Neuronal stem cell (in vitro differentiated cells): ENCODE data around the gene MORF4L1.
"Not testable (repeated sequence)": the region's sequence is repeated elsewhere in the genome, so short reads cannot be mapped to it uniquely, and the experiment has no call there.

Experiments used
- DNase-seq: peaks from one replicate; pipeline ENCODE4 v3.0.0-alpha.2; 2013; ENCODE audit warnings: low spot score
- H2AFZ ChIP-seq: one replicate; pipeline ENCODE4 v1.6.1; 2013; ENCODE audit warnings: mild to moderate bottlenecking, low read length, inconsistent platforms
- H2AK5ac ChIP-seq: 2 replicates; pipeline ENCODE4 v1.6.1; 2013; ENCODE audit warnings: low read depth, mild to moderate bottlenecking, inconsistent platforms, low read length, moderate library complexity, mixed read lengths
- H2BK120ac ChIP-seq: 2 replicates; pipeline ENCODE4 v1.6.1; 2013; ENCODE audit warnings: low read depth, mild to moderate bottlenecking, inconsistent platforms, low read length, moderate library complexity, mixed read lengths
- H2BK12ac ChIP-seq: one replicate; pipeline ENCODE4 v1.6.1; 2013; ENCODE audit warnings: low read length, inconsistent platforms
- H2BK15ac ChIP-seq: 2 replicates; pipeline ENCODE4 v1.6.1; 2013; ENCODE audit warnings: mild to moderate bottlenecking, low read length, inconsistent platforms, mixed read lengths
- H2BK5ac ChIP-seq: one replicate; pipeline ENCODE4 v1.6.1; 2013; ENCODE audit warnings: inconsistent platforms, mild to moderate bottlenecking, low read length, moderate library complexity
- H3K14ac ChIP-seq: one replicate; pipeline ENCODE4 v1.6.1; 2013; ENCODE audit warnings: low read length, inconsistent platforms
- H3K18ac ChIP-seq: 2 replicates; pipeline ENCODE4 v1.6.1; 2013; ENCODE audit warnings: low read length, inconsistent platforms
- H3K23ac ChIP-seq: 2 replicates; pipeline ENCODE4 v1.6.1; 2013; ENCODE audit warnings: low read depth, mild to moderate bottlenecking, mixed read lengths, low read length, inconsistent platforms; ENCODE audit not compliant: poor library complexity
- H3K27ac ChIP-seq: replicated peaks from 3 replicates; pipeline ENCODE4 v1.5.1; 2013; ENCODE audit warnings: low read length, inconsistent platforms
- H3K27me3 ChIP-seq, 3 experiments: 2 replicates each; pipeline ENCODE4 v1.6.1; 2013; ENCODE audit warnings: low read length in 3 of 3, mild to moderate bottlenecking in 2 of 3, inconsistent platforms in 1 of 3, low read depth in 1 of 3, mixed read lengths in 1 of 3, moderate library complexity in 1 of 3; ENCODE audit not compliant: control insufficient read depth in 3 of 3, insufficient read depth in 3 of 3
- H3K36me3 ChIP-seq, 2 donors: replicated peaks in 1 of 2; 2 replicates each; pipeline ENCODE4 v1.6.1; 2013; ENCODE audit warnings: low read length in 2 of 2; ENCODE audit not compliant: control insufficient read depth in 2 of 2, insufficient read depth in 2 of 2
- H3K4ac ChIP-seq: 2 replicates; pipeline ENCODE4 v1.6.1; 2013; ENCODE audit warnings: inconsistent platforms, mild to moderate bottlenecking, low read length, moderate library complexity
- H3K4me1 ChIP-seq, 2 donors: 1 replicate in 1 of 2; 2 replicates in 1 of 2; pipeline ENCODE4 v1.6.1; 2013; ENCODE audit warnings: low read length in 2 of 2, low read depth in 1 of 2; ENCODE audit not compliant: control insufficient read depth in 2 of 2, insufficient read depth in 1 of 2
- H3K4me2 ChIP-seq: one replicate; pipeline ENCODE4 v1.6.1; 2013; ENCODE audit warnings: mild to moderate bottlenecking, low read length, inconsistent platforms; ENCODE audit not compliant: insufficient read depth, poor library complexity, severe bottlenecking
- H3K4me3 ChIP-seq, 2 donors: 2 replicates each; pipeline ENCODE4 v1.5.1; 2013; ENCODE audit warnings: low read length in 2 of 2, mild to moderate bottlenecking in 2 of 2, inconsistent platforms in 1 of 2, moderate library complexity in 1 of 2
- H3K79me1 ChIP-seq: one replicate; pipeline ENCODE4 v1.6.1; 2013; ENCODE audit warnings: low read depth, mild to moderate bottlenecking, inconsistent platforms, low read length, moderate library complexity
- H3K9ac ChIP-seq: one replicate; pipeline ENCODE4 v1.6.1; 2013; ENCODE audit warnings: mild to moderate bottlenecking, low read depth, low read length, inconsistent platforms; ENCODE audit not compliant: poor library complexity
- H3K9me3 ChIP-seq, 2 donors: replicated peaks in 1 of 2; 2 replicates each; pipeline versions ENCODE3 to v1.6.1; 2013; ENCODE audit warnings: low read length in 2 of 2, mild to moderate bottlenecking in 2 of 2, inconsistent platforms in 1 of 2, low read depth in 1 of 2, mixed read lengths in 1 of 2, moderate library complexity in 1 of 2; ENCODE audit not compliant: control insufficient read depth in 2 of 2, insufficient read depth in 1 of 2
- H4K8ac ChIP-seq: one replicate; pipeline ENCODE4 v1.6.1; 2013; ENCODE audit warnings: low read depth, mild to moderate bottlenecking, inconsistent platforms, low read length, moderate library complexity
- H4K91ac ChIP-seq: one replicate; pipeline ENCODE4 v1.6.1; 2013; ENCODE audit warnings: low read length, low read depth, mild to moderate bottlenecking, inconsistent platforms; ENCODE audit not compliant: poor library complexity
- WGBS, 2 donors: extraction: QIAGEN DNeasy Blood & Tissue Kit; methylation state at CpG; one replicate each; pipeline ENCODE4 v1.1.7; 2013; ENCODE audit warnings: missing lambda C conversion rate in 2 of 2, mixed read lengths in 1 of 2; ENCODE audit not compliant: insufficient read length in 2 of 2, insufficient replicate concordance in 1 of 2; ENCODE audit errors: extremely low coverage in 2 of 2; 5-methylcytosine and 5-hydroxymethylcytosine counted together

MORF4L1 gene

DNA sequence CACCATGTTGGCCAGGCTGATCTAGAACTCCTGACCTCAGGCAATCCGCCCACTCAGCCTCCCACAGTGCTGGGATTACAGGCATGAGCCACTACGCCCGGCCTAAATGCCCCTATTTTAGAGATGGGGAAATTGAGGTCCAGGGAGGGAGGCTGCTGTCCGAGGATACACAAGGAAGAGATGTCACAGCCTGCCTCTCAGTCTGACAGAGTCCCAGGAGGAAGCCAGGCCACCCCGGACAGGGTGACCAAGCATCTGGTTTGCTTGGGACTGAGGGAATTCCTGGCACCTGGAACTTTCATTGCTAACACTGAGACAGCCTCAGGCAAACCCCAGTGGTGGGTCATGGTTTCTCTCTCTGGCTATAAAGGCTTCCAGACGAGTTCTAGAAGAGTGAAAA is 30.8 kb upstream of the MORF4L1 start:
- Histone ChIP-seq H2AK5ac (no peak overlapping the region), H2AFZ (no peak overlapping the region), H3K4me3 (no peak overlapping the region), H4K8ac (no peak overlapping the region), H3K4ac (no peak overlapping the region), H3K9ac (no peak overlapping the region), H3K27ac (no peak overlapping the region), H3K14ac (no peak overlapping the region), H3K79me1 (no peaks in the 10 kb centered on the region), H2BK15ac (no peak overlapping the region), H2BK12ac (no peak overlapping the region), H3K23ac (no peak overlapping the region), H2BK120ac (no peak overlapping the region), H4K91ac (no peak overlapping the region), H3K9me3 (no peaks in the 10 kb centered on the region), H2BK5ac (no peak overlapping the region), H3K4me2 (no peak overlapping the region), H3K27me3 (no peaks in the 10 kb centered on the region), H3K18ac (no peak overlapping the region), H3K36me3 (no peaks in the 10 kb centered on the region), H3K4me1 (peaks cover 3 to 11% of the 10 kb centered on the region in 2 donors)
- no peak for DNase-seq
- WGBS, 2 donors: no CpG with 5 or more reads among the region's 6 CpGs

DNA sequence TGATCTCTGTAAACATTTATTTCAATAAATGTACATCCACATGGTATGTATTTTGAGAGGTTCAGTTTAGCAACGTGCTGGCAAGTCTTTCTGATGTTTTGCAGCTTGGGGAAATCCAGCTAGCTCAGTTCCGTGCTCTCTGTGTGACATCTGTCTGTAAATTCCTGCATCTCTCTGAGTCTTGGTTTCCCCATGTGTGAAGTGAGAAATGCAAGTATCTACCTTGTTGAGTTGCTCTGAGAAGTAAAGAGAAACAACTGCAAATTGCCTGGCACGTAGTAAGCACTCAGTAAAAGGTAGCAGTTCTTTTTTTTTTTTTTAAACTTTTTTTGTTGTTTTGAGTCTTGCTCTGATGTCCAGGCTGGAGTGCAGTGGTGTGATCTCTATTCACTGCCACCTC is 30.2 kb upstream of the MORF4L1 start:
- Histone ChIP-seq H3K4me1 (peaks cover 3 to 11% of the 10 kb centered on the region in 2 donors), H3K27ac (no peak overlapping the region), H3K9ac (no peak overlapping the region), H2AFZ (no peak overlapping the region), H4K8ac (no peak overlapping the region), H3K4me3 (no peak overlapping the region), H3K36me3 (no peaks in the 10 kb centered on the region), H3K4ac (no peak overlapping the region), H3K79me1 (no peaks in the 10 kb centered on the region), H2AK5ac (no peak overlapping the region), H2BK12ac (no peak overlapping the region), H2BK15ac (no peak overlapping the region), H3K9me3 (no peaks in the 10 kb centered on the region), H3K4me2 (no peak overlapping the region), H2BK5ac (no peak overlapping the region), H2BK120ac (no peak overlapping the region), H3K23ac (no peak overlapping the region), H4K91ac (no peak overlapping the region), H3K27me3 (no peaks in the 10 kb centered on the region), H3K14ac (no peak overlapping the region), H3K18ac (no peak overlapping the region)
- no CpG with 5 or more reads among the region's 3 CpGs for WGBS, 2 donors
- no peak for DNase-seq

DNA sequence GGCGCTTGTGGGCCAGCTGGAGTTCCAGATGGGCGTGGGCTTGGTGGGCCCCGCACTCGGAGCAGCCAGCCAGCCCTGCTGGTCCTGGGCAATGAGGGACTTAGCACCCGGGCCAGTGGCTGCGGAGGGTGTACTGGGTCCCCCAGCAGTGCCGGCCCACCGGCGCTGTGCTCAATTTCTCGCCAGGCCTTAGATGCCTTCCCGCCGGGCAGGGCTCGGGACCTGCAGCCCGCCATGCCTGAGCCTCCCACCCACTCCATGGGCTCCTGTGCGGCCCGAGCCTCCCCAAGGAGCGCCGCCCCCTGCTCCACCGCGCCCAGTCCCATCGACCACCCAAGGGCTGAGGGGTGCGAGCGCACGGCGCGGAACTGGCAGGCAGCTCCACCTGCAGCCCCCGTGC is 25.8 kb upstream of the MORF4L1 start:
- H3K27me3 ChIP-seq, H2AK5ac ChIP-seq, H3K14ac ChIP-seq, H4K8ac ChIP-seq, H3K18ac ChIP-seq, H2BK5ac ChIP-seq, H3K4ac ChIP-seq, H3K27ac ChIP-seq, DNase-seq, H3K79me1 ChIP-seq, H4K91ac ChIP-seq, H3K4me2 ChIP-seq, H2BK120ac ChIP-seq, H3K23ac ChIP-seq, H3K4me3 ChIP-seq, H3K9ac ChIP-seq, H2AFZ ChIP-seq, H3K9me3 ChIP-seq, H2BK12ac ChIP-seq, H3K36me3 ChIP-seq, H2BK15ac ChIP-seq: not testable (repeated sequence)
- H3K4me1 ChIP-seq: peaks cover 8 to 11% of the 10 kb centered on the region in 2 donors
- no CpG with 5 or more reads among the region's 27 CpGs for WGBS, 2 donors

- H3K4me3 ChIP-seq, H3K27me3 ChIP-seq, H3K14ac ChIP-seq, H3K36me3 ChIP-seq, H3K9me3 ChIP-seq, H2AK5ac ChIP-seq, H4K91ac ChIP-seq, H3K4ac ChIP-seq, DNase-seq, H2BK120ac ChIP-seq, H4K8ac ChIP-seq, H2BK5ac ChIP-seq, H3K79me1 ChIP-seq, H3K4me2 ChIP-seq, H3K23ac ChIP-seq, H3K27ac ChIP-seq, H2BK12ac ChIP-seq, H3K18ac ChIP-seq, H3K9ac ChIP-seq, H2BK15ac ChIP-seq: not testable (repeated sequence)
- Histone ChIP-seq H3K4me1 (peaks cover 8 to 11% of the 10 kb centered on the region in 2 donors), H2AFZ (peak overlapping the region; percentile 1)
- no CpG with 5 or more reads among the region's 15 CpGs for WGBS, 2 donors
Measured at GRCh38 chr15:78847387-78847906, 25.2 kb upstream of the MORF4L1 start.
